ENCODE results near the gene BRIP1.

- no peak for TF ChIP-seq GATA3 (IDR thresholded peaks at IDR 0.05; ENCODE audit: low read depth, low read length)
- TF ChIP-seq GATA2 (IDR thresholded peaks at IDR 0.05; ENCODE audit: low read depth, low read length) = no peak
Observed at GRCh38 chr17:61738249-61738648, 125.1 kb downstream of the BRIP1 start.
